Astrocyte of the spinal cord (primary cell): ENCODE measurements around the gene GLS.

Experiments used
- DNase-seq: peaks from one replicate; pipeline ENCODE4 v3.0.0; 2011; ENCODE audit warnings: low read depth, low spot score
- H3K4me3 ChIP-seq: 2 replicates; pipeline ENCODE4 v1.5.1; 2011; ENCODE audit warnings: low read depth, mild to moderate bottlenecking, low read length, moderate library complexity
- in situ Hi-C: cut with HindIII; loops from 2 replicates; pipeline ENCODE4 v1.10.0; 2017; ENCODE audit warnings: low sequenced_read_pairs
- TF ChIP-seq, protein P1 (sequence below): IDR thresholded peaks from 2 replicates; pipeline ENCODE4 v1.5.1; 2012; ENCODE audit warnings: low read depth, mild to moderate bottlenecking, low read length, inconsistent platforms

GLS gene

GRCh38 chr2:190910341-190911136 lies 29.9 kb downstream of the GLS start:
- in situ Hi-C loops = no loop called here
- DNase-seq = peak; percentile 47
- TF ChIP-seq, protein P1, sequence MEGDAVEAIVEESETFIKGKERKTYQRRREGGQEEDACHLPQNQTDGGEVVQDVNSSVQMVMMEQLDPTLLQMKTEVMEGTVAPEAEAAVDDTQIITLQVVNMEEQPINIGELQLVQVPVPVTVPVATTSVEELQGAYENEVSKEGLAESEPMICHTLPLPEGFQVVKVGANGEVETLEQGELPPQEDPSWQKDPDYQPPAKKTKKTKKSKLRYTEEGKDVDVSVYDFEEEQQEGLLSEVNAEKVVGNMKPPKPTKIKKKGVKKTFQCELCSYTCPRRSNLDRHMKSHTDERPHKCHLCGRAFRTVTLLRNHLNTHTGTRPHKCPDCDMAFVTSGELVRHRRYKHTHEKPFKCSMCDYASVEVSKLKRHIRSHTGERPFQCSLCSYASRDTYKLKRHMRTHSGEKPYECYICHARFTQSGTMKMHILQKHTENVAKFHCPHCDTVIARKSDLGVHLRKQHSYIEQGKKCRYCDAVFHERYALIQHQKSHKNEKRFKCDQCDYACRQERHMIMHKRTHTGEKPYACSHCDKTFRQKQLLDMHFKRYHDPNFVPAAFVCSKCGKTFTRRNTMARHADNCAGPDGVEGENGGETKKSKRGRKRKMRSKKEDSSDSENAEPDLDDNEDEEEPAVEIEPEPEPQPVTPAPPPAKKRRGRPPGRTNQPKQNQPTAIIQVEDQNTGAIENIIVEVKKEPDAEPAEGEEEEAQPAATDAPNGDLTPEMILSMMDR = no peak
- H3K4me3 ChIP-seq = no peak overlapping the region

- TF ChIP-seq, protein P1 = no peak
- H3K4me3 ChIP-seq = no peak overlapping the region
- in situ Hi-C loops = no loop called here
- DNase-seq = no peak
Observed at GRCh38 chr2:190911813-190912212, 31.2 kb downstream of the GLS start.

DNA sequence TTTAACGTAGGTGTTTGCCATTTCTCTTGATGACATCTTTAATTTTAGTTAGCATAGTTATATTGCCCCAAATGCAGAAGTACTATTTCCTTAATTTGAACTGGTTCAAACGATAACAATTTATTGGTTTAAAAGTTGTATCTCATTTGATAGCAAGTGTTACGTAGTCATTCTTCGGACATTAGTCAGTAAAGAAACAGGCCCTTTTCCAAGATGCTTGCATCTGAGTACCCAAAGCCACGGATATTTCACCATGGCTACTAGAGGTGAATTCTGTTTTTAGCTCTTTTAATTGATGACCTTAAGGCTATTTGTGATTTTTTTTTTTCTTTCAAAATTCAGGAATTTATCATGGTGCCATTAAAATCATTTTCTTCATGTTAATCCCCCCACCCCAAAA lies 32.1 kb downstream of the GLS start:
- in situ Hi-C loops = no loop called here
- no peak overlapping the region for H3K4me3 ChIP-seq
- DNase-seq = peak; percentile 41
- TF ChIP-seq, protein P1 = no peak

DNA sequence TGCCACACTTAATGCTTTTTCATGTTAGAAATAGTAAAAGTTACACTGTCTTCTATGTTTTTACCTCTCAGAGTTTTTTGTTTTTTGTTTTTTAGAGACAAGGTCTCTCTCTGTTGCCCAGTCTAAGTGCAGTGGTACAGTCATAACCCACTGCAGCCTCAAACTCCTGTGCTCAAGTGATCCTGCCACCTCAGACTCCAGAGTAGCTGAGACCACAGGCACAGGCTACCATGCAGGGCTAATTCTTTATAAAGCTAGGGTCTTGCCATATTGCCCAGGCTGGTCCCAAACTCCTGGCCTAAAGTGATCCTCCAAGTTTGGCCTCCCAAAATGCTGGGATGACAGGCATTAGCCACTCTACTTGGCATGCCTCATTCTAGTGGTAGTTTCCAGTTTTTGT lies 33.1 kb downstream of the GLS start:
- no peak overlapping the region for H3K4me3 ChIP-seq
- TF ChIP-seq, protein P1 = no peak
- in situ Hi-C loops = no loop called here
- DNase-seq = no peak

- TF ChIP-seq, protein P1 = no peak
- in situ Hi-C loops = no loop called here
- no peak for DNase-seq
- H3K4me3 ChIP-seq = no peak overlapping the region
Observed at GRCh38 chr2:190916829-190917228, 36.2 kb downstream of the GLS start.

DNA sequence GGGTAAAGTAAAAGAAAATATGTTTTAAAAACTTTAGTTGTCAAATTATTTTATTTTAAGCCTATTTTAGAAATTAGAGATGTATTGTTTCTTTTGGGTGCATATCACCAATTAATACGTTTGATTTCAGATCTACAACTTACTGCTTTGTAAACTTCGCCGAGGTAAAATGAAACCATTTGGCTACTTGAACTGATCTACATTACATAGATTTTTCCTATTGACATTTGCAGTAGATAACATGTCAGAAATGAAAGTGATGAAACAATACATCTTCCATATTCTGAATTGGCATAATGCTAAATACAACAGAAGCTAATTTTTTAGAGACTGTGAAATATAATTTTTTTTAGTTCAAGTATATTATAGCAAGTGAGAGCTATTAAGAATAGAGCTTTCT lies 39.5 kb downstream of the GLS start:
- TF ChIP-seq, protein P1 = no peak
- no peak for DNase-seq
- in situ Hi-C loops = no loop called here
- no peak overlapping the region for H3K4me3 ChIP-seq
